ENCODE data around the gene TRAK1.

Gene TRAK1

GRCh38 chr3:42182555-42182954 is 91.4 kb downstream of the TRAK1 start:
- Histone ChIP-seq H4K20me1 (peaks cover 5 to 98% (median 23%) of the 10 kb centered on the region in 11 experiments; a peak in 15 of 22 replicates), H3K36me3 (peaks cover 42 to 92% (median 69%) of the 10 kb centered on the region in 11 experiments), H3K4me3 (no peak overlapping the region), H3K9ac (no peak overlapping the region), H3K9me3 (replicated peaks in 1 of 11) (no peaks in the 10 kb centered on the region), H3K27me3 (no peaks in the 10 kb centered on the region), H3K27ac (no peak overlapping the region), H3K4me1 (peaks cover 15 to 26% (median 20%) of the 10 kb centered on the region in 10 experiments; a peak in 19 of 20 replicates), H3K4me2 (no peak overlapping the region)
- no peak for TF ChIP-seq Cebpa-rat (IDR thresholded peaks at IDR 0.05)

GRCh38 chr3:42183991-42184632 is 93.0 kb downstream of the TRAK1 start:
- no peak overlapping the region for H3K27ac ChIP-seq
- no peak overlapping the region for H3K4me2 ChIP-seq
- H3K27me3 ChIP-seq, result no peaks in the 10 kb centered on the region
- no peak overlapping the region for H3K4me3 ChIP-seq
- peaks cover 5 to 97% (median 32%) of the 10 kb centered on the region in 11 experiments; a peak in 15 of 22 replicates for H4K20me1 ChIP-seq
- H3K36me3 ChIP-seq, result peaks cover 44 to 92% (median 71%) of the 10 kb centered on the region in 11 experiments
- no peaks in the 10 kb centered on the region for H3K9me3 ChIP-seq (replicated peaks in 1 of 11)
- peaks cover 4 to 13% (median 8%) of the 10 kb centered on the region in 10 experiments; a peak in 18 of 20 replicates for H3K4me1 ChIP-seq
- no peak overlapping the region for H3K9ac ChIP-seq
- no peak for TF ChIP-seq Cebpa-rat (IDR thresholded peaks at IDR 0.05)

GRCh38 chr3:42184651-42185443 is 93.7 kb downstream of the TRAK1 start:
- Histone ChIP-seq H3K27me3 (no peaks in the 10 kb centered on the region), H3K9ac (no peak overlapping the region), H3K4me2 (no peak overlapping the region), H3K36me3 (peaks cover 50 to 93% (median 73%) of the 10 kb centered on the region in 11 experiments), H3K4me1 (peaks cover 0 to 5% (median under 1%) of the 10 kb centered on the region in 10 experiments; a peak in 8 of 20 replicates), H3K9me3 (replicated peaks in 1 of 11) (no peaks in the 10 kb centered on the region), H3K4me3 (no peak overlapping the region), H3K27ac (no peak overlapping the region), H4K20me1 (peaks cover 5 to 97% (median 40%) of the 10 kb centered on the region in 11 experiments; a peak in 15 of 22 replicates)
- TF ChIP-seq Cebpa-rat (IDR thresholded peaks at IDR 0.05), result no peak

- Histone ChIP-seq H3K27ac (no peak overlapping the region), H3K9ac (no peak overlapping the region), H4K20me1 (peaks cover 7 to 97% (median 61%) of the 10 kb centered on the region in 11 experiments; a peak in 20 of 22 replicates), H3K36me3 (peaks cover 56 to 82% (median 67%) of the 10 kb centered on the region in 11 experiments), H3K9me3 (replicated peaks in 1 of 11) (no peaks in the 10 kb centered on the region), H3K4me3 (no peak overlapping the region), H3K27me3 (no peaks in the 10 kb centered on the region), H3K4me2 (no peak overlapping the region), H3K4me1 (peaks cover 20 to 32% (median 23%) of the 10 kb centered on the region in 10 experiments)
- TF ChIP-seq Cebpa-rat (IDR thresholded peaks at IDR 0.05), result no peak
Measured at GRCh38 chr3:42187936-42188335, 96.8 kb downstream of the TRAK1 start.

- TF ChIP-seq Cebpa-rat (IDR thresholded peaks at IDR 0.05), result no peak
- Histone ChIP-seq H3K4me1 (peaks cover 24 to 37% (median 27%) of the 10 kb centered on the region in 10 experiments), H4K20me1 (peaks cover 7 to 97% (median 65%) of the 10 kb centered on the region in 11 experiments; a peak in 20 of 22 replicates), H3K27ac (no peak overlapping the region), H3K36me3 (peaks cover 56 to 86% (median 70%) of the 10 kb centered on the region in 11 experiments), H3K9ac (no peak overlapping the region), H3K27me3 (no peaks in the 10 kb centered on the region), H3K9me3 (replicated peaks in 1 of 11) (no peaks in the 10 kb centered on the region), H3K4me2 (no peak overlapping the region), H3K4me3 (no peak overlapping the region)
Measured at GRCh38 chr3:42188376-42188775, 97.2 kb downstream of the TRAK1 start.

GRCh38 chr3:42189001-42189460 is 97.9 kb downstream of the TRAK1 start:
- Histone ChIP-seq H3K27me3 (no peaks in the 10 kb centered on the region), H3K9ac (no peak overlapping the region), H4K20me1 (peaks cover 7 to 97% (median 69%) of the 10 kb centered on the region in 11 experiments; a peak in 20 of 22 replicates), H3K4me3 (no peak overlapping the region), H3K9me3 (replicated peaks in 1 of 11) (no peaks in the 10 kb centered on the region), H3K27ac (no peak overlapping the region), H3K36me3 (peaks cover 61 to 86% (median 72%) of the 10 kb centered on the region in 11 experiments), H3K4me2 (no peak overlapping the region), H3K4me1 (peaks cover 31 to 43% (median 34%) of the 10 kb centered on the region in 10 experiments)
- TF ChIP-seq Cebpa-rat (IDR thresholded peaks at IDR 0.05), result no peak

- Histone ChIP-seq H4K20me1 (peaks cover 7 to 97% (median 69%) of the 10 kb centered on the region in 11 experiments; a peak in 20 of 22 replicates), H3K9me3 (replicated peaks in 1 of 11) (no peaks in the 10 kb centered on the region), H3K27ac (no peak overlapping the region), H3K4me1 (peaks cover 36 to 50% (median 41%) of the 10 kb centered on the region in 10 experiments), H3K9ac (no peak overlapping the region), H3K36me3 (peaks cover 61 to 86% (median 72%) of the 10 kb centered on the region in 11 experiments), H3K4me3 (no peak overlapping the region), H3K27me3 (no peaks in the 10 kb centered on the region), H3K4me2 (no peak overlapping the region)
- TF ChIP-seq Cebpa-rat (IDR thresholded peaks at IDR 0.05), result no peak
Measured at GRCh38 chr3:42189736-42190135, 98.6 kb downstream of the TRAK1 start.

- no peak for TF ChIP-seq Cebpa-rat (IDR thresholded peaks at IDR 0.05)
- H3K9ac ChIP-seq, result 0 out of 22 replicates have a peak overlapping the region, but pooled peaks of 1 of the 11 experiments have one; percentile 6
- peaks cover 47 to 59% (median 52%) of the 10 kb centered on the region in 10 experiments for H3K4me1 ChIP-seq
- no peaks in the 10 kb centered on the region for H3K27me3 ChIP-seq
- H4K20me1 ChIP-seq, result peaks cover 7 to 98% (median 69%) of the 10 kb centered on the region in 11 experiments; a peak in 20 of 22 replicates
- peaks cover 65 to 87% (median 75%) of the 10 kb centered on the region in 11 experiments for H3K36me3 ChIP-seq
- peak overlapping the region in 5 of 11 experiments; percentile 6 to 76 (median 56); a peak in 4 of 22 replicates for H3K27ac ChIP-seq
- no peak overlapping the region for H3K4me3 ChIP-seq
- no peaks in the 10 kb centered on the region for H3K9me3 ChIP-seq (replicated peaks in 1 of 11)
- H3K4me2 ChIP-seq, result peak overlapping the region; percentile 57 to 94 (median 79); a peak in 21 of 22 replicates
Measured at GRCh38 chr3:42190701-42191442, 99.7 kb downstream of the TRAK1 start.

All from BLaER1 treated with 17β-estradiol and CSF1 and Interleukin-3, amounts not matched to agents 10 nM and 100 nM (cell line).